ENCODE data around the gene TBX6.

DNA sequence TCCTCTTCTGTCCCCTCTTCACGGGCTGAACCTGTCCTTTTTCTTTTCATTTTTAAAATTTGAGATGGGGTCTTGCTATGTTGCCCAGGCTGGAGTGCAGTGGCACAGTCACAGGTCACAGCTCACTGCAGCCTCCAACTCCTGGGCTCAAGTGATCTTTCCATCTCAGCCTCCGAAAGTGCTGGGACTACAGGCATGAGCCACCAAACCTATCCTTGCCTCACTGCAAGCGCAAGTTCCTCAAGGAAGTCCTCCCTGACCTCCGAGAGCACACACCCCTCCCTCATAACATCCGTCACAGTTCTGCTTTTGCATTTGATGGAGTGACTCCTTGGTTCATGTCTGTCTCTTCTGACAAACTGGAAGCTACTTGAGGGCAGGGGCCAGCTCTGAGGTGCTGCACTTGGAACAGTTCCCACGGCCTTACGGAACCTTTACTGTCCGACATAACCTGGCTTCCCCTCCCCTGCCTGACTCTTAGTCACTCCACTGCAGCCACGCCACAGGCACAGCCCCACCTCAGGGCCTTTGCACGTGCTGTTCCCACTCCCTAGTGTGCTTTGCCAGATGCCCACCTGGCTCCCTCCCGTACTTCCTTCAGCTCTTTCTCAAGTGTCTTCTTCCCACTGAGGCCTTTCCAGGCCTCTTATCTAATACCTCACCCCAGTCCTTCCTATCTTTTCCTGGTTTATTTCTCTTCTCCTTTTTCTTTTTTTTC is 4.4 kb downstream of the TBX6 start:
- TF ChIP-seq POLR2AphosphoS5 (IDR thresholded peaks at IDR 0.05; ENCODE audit: low read depth, low read length) (no peak), POLR2A (IDR thresholded peaks at IDR 0.05; ENCODE audit: low read depth, low read length) (no peak), TAF1 (IDR thresholded peaks at IDR 0.05; ENCODE audit: borderline replicate concordance, low read depth, low read length) (no peak)

Measured in GM12892 (cell line).